ENCODE measurements around the gene GLT8D1. TPM values are rescaled to one million over a fixed set of nuclear protein-coding genes. Genes with fewer than 3 reads are reported as not detected.
"Not testable (repeated sequence)": the region's sequence is repeated elsewhere in the genome, so short reads cannot be mapped to it uniquely, and the experiment has no call there.

The GLT8D1 gene
- total RNA-seq, 1 donor: 7.6 TPM

- peaks cover 23% of the 10 kb centered on the region for H3K4me1 ChIP-seq (ENCODE audit: insufficient read depth, low read length)
- not testable (repeated sequence) for H3K4me3 ChIP-seq (ENCODE audit: low read length); H3K27me3 ChIP-seq (ENCODE audit: insufficient read depth, low read length); H3K9me3 ChIP-seq (ENCODE audit: low read depth, low read length)
Measured at GRCh38 chr3:52676201-52676600, 29.4 kb downstream of the GLT8D1 start.

GRCh38 chr3:52671676-52672075, 33.9 kb downstream of the GLT8D1 start:
- no peaks in the 10 kb centered on the region for H3K9me3 ChIP-seq (ENCODE audit: low read depth, low read length)
- peaks cover 29% of the 10 kb centered on the region for H3K4me1 ChIP-seq (ENCODE audit: insufficient read depth, low read length)
- no peak overlapping the region for H3K4me3 ChIP-seq (ENCODE audit: low read length)
- no peaks in the 10 kb centered on the region for H3K27me3 ChIP-seq (ENCODE audit: insufficient read depth, low read length)

DNA sequence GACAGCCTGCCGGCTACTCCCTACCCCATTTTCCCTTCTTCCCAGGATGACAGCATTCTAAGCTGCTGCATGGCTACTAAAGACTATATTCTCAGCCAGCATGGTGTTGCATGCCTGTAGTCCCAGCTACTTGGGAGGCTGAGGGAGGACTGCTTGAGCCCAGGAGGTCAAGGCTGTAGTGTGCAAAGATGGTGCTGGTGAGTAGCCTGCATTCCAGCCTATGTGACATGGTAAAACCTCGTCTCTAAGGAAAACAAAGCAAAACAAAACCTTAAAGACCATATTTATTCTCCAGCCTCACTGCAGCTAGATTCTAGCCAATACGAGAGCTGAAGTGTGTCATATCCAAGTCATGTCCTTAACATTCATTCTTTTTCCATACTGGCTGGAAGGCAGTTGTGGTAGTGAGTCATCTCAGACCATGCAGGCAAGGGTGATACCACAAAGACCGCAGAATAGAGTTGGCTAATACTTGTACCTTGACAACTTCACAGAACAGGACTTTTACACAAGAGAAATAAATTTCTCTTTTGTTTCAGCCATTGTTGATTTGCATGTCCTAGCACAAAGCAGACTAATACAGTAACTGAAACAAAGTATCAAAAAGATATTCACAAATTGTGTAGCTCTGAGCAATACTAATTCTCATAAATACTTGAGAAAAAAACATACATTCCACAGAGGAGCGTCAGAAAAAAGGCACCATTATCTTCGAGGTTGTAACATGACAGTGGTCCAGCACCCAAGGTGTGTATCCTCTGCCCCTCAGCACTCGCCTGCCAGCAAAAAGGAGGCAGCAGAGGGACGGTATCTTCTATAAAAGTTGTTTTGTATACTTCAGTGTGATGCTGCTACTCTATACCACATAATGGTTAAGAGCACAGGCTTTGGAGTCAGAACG, 34.7 kb downstream of the GLT8D1 start:
- Histone ChIP-seq H3K9me3 (ENCODE audit: low read depth, low read length) (no peaks in the 10 kb centered on the region), H3K4me3 (ENCODE audit: low read length) (no peak overlapping the region), H3K27me3 (ENCODE audit: insufficient read depth, low read length) (no peaks in the 10 kb centered on the region), H3K4me1 (ENCODE audit: insufficient read depth, low read length) (peaks cover 29% of the 10 kb centered on the region)

DNA sequence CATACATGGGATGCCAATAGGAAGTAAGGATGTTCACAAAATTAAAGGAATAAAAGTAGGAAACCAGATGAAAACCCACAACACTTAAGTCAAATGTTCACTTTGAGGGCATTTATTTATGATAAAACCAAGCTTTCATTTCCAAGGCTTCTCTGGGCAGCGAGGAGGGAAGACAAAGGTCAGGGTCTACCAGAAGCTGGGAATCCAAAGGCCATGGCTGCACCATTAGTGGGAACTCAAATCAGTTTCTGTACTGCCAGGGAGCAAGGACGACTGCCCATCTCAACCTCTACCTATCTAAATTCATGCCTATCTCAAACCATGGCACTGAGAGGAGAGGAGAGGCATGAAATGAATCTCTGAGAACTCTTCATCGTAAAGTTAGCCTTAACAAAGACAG, 42.5 kb downstream of the GLT8D1 start:
- Histone ChIP-seq H3K9me3 (ENCODE audit: low read depth, low read length) (no peaks in the 10 kb centered on the region), H3K27me3 (ENCODE audit: insufficient read depth, low read length) (no peaks in the 10 kb centered on the region), H3K4me1 (ENCODE audit: insufficient read depth, low read length) (no peaks in the 10 kb centered on the region), H3K4me3 (ENCODE audit: low read length) (no peak overlapping the region)

DNA sequence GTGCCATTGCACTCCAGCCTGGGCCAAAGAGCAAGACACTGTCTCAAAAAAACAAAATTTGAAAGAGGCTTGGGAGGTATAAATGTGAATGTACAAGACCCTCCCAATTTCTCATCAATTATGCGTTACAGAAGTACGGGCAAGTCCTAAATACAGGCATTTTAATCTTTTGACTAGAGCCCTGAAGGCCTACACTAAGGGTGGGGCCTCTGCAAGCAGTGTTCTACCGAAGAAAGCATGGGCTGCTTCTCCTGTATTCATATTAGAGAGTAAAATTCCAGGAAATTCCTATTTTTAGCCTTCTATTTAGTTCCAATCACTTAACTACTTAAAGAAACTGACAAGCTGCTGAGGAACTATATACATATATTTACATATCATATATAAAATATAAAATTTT, 45.5 kb downstream of the GLT8D1 start:
- Histone ChIP-seq H3K4me3 (ENCODE audit: low read length) (no peak overlapping the region), H3K27me3 (ENCODE audit: insufficient read depth, low read length) (no peaks in the 10 kb centered on the region), H3K9me3 (ENCODE audit: low read depth, low read length) (no peaks in the 10 kb centered on the region), H3K4me1 (ENCODE audit: insufficient read depth, low read length) (no peaks in the 10 kb centered on the region)

- Histone ChIP-seq H3K27me3 (ENCODE audit: insufficient read depth, low read length) (no peaks in the 10 kb centered on the region), H3K4me3 (ENCODE audit: low read length) (no peak overlapping the region), H3K4me1 (ENCODE audit: insufficient read depth, low read length) (no peaks in the 10 kb centered on the region), H3K9me3 (ENCODE audit: low read depth, low read length) (no peaks in the 10 kb centered on the region)
Measured at GRCh38 chr3:52655895-52656294, 49.7 kb downstream of the GLT8D1 start.

DNA sequence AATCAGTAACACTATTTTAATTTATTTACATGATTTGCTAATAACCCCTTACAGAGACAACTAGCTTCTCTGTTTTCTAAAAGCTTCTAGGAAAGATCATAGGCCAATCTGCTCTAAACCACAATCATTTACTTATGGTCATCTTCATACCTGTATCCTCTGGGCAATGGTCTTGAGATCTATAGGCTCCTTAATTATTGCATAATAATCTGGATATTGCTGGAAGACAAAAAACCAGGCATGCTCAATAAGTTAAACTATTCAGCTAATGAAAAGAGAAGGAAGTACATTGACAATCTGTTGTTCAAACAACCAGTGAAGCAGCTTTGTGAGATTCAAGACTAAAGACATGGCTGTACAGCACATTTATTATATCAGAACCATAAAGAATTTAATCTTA, 54.0 kb downstream of the GLT8D1 start:
- Histone ChIP-seq H3K4me1 (ENCODE audit: insufficient read depth, low read length) (no peaks in the 10 kb centered on the region), H3K4me3 (ENCODE audit: low read length) (no peak overlapping the region), H3K9me3 (ENCODE audit: low read depth, low read length) (no peaks in the 10 kb centered on the region), H3K27me3 (ENCODE audit: insufficient read depth, low read length) (no peaks in the 10 kb centered on the region)

DNA sequence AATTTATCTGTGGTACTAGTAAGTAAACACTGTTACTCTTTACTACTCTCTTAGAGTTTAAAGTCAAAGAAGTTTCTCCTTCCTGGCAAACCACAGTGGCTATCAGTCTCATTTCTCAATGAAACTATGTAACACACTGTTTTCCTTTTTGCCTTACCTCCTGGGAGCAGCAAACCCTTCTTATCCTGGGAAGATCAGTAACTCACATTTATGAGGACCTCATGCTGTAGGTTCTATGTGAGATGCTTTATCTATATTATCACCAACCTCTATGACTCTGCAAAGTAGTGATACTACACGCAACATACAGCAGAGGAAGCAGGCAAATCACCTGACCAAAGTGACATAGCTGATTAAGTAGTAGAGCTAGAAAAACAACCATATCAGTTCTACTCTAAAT, 55.2 kb downstream of the GLT8D1 start:
- Histone ChIP-seq H3K27me3 (ENCODE audit: insufficient read depth, low read length) (no peaks in the 10 kb centered on the region), H3K9me3 (ENCODE audit: low read depth, low read length) (no peaks in the 10 kb centered on the region), H3K4me1 (ENCODE audit: insufficient read depth, low read length) (no peaks in the 10 kb centered on the region), H3K4me3 (ENCODE audit: low read length) (no peak overlapping the region)

- no peaks in the 10 kb centered on the region for H3K9me3 ChIP-seq (ENCODE audit: low read depth, low read length)
Measured at GRCh38 chr3:52649461-52650210, 56.0 kb downstream of the GLT8D1 start.

GRCh38 chr3:52645549-52645948, 60.0 kb downstream of the GLT8D1 start:
- no peaks in the 10 kb centered on the region for H3K27me3 ChIP-seq (ENCODE audit: insufficient read depth, low read length)
- no peaks in the 10 kb centered on the region for H3K4me1 ChIP-seq (ENCODE audit: insufficient read depth, low read length)
- H3K4me3 ChIP-seq (ENCODE audit: low read length): no peak overlapping the region
- no peaks in the 10 kb centered on the region for H3K9me3 ChIP-seq (ENCODE audit: low read depth, low read length)

More at GRCh38 chr3:52649461-52650210, 56.0 kb downstream of the GLT8D1 start:
- no peak overlapping the region for H3K4me3 ChIP-seq (ENCODE audit: low read length)
- no peaks in the 10 kb centered on the region for H3K27me3 ChIP-seq (ENCODE audit: insufficient read depth, low read length)
- H3K4me1 ChIP-seq (ENCODE audit: insufficient read depth, low read length): no peaks in the 10 kb centered on the region

Other genes starting within 250 kb of the GLT8D1 start
- gene STAB1, start 210.5 kb downstream of the GLT8D1 start, total RNA-seq: 42.6 TPM
- 0.73 TPM for gene NT5DC2, start 171.9 kb downstream of the GLT8D1 start, total RNA-seq
- gene UQCC5, start 169.2 kb downstream of the GLT8D1 start, total RNA-seq: 1.2 TPM
- gene PBRM1, start 19.9 kb downstream of the GLT8D1 start, total RNA-seq: 48.7 TPM
- 110 TPM for gene GNL3, start 19.8 kb downstream of the GLT8D1 start, total RNA-seq
- gene SPCS1, start 315 bp upstream of the GLT8D1 start, total RNA-seq: 44.7 TPM
- gene NEK4, start 65.1 kb upstream of the GLT8D1 start, total RNA-seq: 12.3 TPM
- gene ITIH1, start 71.8 kb upstream of the GLT8D1 start, total RNA-seq: 0.52 TPM
- gene ITIH3, start 89.0 kb upstream of the GLT8D1 start, total RNA-seq: not detected
- 10.9 TPM for gene ITIH4, start 124.9 kb upstream of the GLT8D1 start, total RNA-seq
- gene MUSTN1, start 129.2 kb upstream of the GLT8D1 start, total RNA-seq: 2.1 TPM
- 27.3 TPM for gene STIMATE, start 191.8 kb upstream of the GLT8D1 start, total RNA-seq

All from mononuclear cell (primary cell).